ENCODE data around the gene USH2A. TPM values are rescaled to one million over a fixed set of nuclear protein-coding genes. Genes with fewer than 3 reads are reported as not detected.

The USH2A gene, protein sequence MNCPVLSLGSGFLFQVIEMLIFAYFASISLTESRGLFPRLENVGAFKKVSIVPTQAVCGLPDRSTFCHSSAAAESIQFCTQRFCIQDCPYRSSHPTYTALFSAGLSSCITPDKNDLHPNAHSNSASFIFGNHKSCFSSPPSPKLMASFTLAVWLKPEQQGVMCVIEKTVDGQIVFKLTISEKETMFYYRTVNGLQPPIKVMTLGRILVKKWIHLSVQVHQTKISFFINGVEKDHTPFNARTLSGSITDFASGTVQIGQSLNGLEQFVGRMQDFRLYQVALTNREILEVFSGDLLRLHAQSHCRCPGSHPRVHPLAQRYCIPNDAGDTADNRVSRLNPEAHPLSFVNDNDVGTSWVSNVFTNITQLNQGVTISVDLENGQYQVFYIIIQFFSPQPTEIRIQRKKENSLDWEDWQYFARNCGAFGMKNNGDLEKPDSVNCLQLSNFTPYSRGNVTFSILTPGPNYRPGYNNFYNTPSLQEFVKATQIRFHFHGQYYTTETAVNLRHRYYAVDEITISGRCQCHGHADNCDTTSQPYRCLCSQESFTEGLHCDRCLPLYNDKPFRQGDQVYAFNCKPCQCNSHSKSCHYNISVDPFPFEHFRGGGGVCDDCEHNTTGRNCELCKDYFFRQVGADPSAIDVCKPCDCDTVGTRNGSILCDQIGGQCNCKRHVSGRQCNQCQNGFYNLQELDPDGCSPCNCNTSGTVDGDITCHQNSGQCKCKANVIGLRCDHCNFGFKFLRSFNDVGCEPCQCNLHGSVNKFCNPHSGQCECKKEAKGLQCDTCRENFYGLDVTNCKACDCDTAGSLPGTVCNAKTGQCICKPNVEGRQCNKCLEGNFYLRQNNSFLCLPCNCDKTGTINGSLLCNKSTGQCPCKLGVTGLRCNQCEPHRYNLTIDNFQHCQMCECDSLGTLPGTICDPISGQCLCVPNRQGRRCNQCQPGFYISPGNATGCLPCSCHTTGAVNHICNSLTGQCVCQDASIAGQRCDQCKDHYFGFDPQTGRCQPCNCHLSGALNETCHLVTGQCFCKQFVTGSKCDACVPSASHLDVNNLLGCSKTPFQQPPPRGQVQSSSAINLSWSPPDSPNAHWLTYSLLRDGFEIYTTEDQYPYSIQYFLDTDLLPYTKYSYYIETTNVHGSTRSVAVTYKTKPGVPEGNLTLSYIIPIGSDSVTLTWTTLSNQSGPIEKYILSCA (N-terminal part only)
- not detected for total RNA-seq

DNA sequence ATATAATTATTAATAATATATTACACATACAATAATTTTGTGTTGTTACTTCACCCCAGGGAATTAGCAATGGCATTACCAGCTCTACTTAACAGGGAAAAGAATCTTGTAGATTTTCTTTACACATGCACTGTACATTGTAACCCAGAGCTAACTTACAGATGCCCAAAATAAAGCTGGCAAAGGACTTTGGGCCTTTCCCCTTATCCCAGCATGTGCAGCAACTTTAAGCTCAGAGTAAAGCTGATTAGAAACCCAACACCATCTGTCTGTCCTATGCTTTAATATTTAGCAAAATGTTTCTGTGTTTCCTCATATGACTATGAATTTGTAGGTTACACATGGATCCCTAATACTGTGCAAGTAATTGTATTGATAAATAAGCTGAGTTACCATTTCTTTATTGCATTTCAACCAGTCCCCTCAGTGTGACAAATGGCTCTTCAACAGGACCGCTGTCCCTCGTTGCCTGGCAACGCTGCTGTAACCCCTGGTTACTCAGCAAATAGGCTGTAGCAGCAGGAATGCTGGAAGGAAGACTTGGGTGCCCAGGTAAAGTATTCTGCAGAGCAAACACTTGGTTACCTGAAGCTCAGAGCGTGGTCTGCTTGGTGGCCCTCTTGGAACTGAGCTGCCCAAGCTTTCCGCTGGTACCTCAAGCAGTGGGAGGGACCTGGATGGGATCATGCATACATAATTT lies at the start of gene USH2A:
Gene USH2A (minus strand): TSS at position 628 of the 700 bp plus-strand sequence. CDS start 1,112 bp downstream, outside the sequence.
- Histone ChIP-seq H3K27me3 (no peaks in the 10 kb centered on the region), H3K4me3 (no peak within 1 kb of the TSS), H3K4me1 (no peaks in the 10 kb centered on the region), H3K27ac (no peak within 1 kb of the TSS), H3K36me3 (no peaks in the 10 kb centered on the region), H3K9me3 (no peaks in the 10 kb centered on the region)
- no peak for DNase-seq (ENCODE audit: low spot score in 2 of 2)
- intact Hi-C loops (cut with DNase I), result no loop called here
- TF ChIP-seq, protein P1, sequence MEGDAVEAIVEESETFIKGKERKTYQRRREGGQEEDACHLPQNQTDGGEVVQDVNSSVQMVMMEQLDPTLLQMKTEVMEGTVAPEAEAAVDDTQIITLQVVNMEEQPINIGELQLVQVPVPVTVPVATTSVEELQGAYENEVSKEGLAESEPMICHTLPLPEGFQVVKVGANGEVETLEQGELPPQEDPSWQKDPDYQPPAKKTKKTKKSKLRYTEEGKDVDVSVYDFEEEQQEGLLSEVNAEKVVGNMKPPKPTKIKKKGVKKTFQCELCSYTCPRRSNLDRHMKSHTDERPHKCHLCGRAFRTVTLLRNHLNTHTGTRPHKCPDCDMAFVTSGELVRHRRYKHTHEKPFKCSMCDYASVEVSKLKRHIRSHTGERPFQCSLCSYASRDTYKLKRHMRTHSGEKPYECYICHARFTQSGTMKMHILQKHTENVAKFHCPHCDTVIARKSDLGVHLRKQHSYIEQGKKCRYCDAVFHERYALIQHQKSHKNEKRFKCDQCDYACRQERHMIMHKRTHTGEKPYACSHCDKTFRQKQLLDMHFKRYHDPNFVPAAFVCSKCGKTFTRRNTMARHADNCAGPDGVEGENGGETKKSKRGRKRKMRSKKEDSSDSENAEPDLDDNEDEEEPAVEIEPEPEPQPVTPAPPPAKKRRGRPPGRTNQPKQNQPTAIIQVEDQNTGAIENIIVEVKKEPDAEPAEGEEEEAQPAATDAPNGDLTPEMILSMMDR (IDR thresholded peaks at IDR 0.05), result no peak

DNA sequence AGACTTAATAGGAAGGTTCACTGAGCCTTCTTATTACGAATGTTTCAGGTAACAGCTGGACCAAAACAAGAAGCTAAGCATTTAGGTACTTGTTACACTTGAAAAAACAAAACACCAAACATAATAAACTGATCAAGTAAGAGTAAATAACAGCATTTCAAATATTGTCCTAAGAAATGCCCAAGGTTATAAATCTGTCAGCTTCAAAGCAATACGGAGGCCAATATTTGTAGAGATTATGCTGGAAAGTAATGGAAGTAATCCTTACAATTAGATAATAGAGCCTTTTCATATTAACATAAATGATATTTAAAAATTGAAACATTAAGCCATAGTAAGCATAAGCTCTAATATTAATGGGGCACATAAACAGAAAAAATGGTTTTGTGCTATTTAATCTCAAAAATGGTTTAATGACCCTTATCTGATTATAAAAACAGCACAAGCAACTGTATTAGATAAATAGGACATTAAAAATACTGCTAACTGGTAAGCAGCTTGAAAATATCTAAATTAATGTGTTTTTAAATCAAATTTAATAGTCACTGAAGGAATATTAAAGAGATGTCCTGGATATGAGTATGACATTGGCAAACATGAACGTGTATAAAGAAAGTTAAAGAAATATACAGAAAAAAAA lies 43.0 kb upstream of the USH2A start:
- H3K27ac ChIP-seq, result no peak overlapping the region
- no peaks in the 10 kb centered on the region for H3K9me3 ChIP-seq
- no peak for DNase-seq (ENCODE audit: low spot score in 2 of 2)
- no peak overlapping the region for H3K4me3 ChIP-seq
- intact Hi-C loops (cut with DNase I), result no loop called here
- no peaks in the 10 kb centered on the region for H3K27me3 ChIP-seq
- no peaks in the 10 kb centered on the region for H3K36me3 ChIP-seq
- TF ChIP-seq, protein P1 (IDR thresholded peaks at IDR 0.05), result no peak
- no peaks in the 10 kb centered on the region for H3K4me1 ChIP-seq

DNA sequence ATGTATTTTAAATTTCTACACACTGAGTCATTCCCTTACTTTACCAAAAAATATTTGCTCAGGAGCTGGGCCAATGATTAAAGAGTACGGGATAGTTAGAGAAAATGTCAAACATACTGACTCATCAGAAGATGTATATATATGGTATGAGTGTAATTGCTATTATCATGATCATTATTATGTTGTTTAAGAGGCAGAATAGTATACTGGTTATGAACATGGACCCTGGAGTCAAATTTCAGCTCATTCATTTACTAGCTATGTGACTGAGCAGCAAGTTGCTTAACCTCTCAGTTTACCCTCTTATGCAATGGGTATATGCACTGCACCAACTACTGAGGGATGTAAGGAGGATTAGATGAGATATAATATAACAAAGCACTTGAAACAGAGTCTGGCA lies 41.2 kb upstream of the USH2A start:
- Histone ChIP-seq H3K27me3 (no peaks in the 10 kb centered on the region), H3K27ac (no peak overlapping the region), H3K36me3 (no peaks in the 10 kb centered on the region), H3K9me3 (no peaks in the 10 kb centered on the region), H3K4me3 (no peak overlapping the region), H3K4me1 (no peaks in the 10 kb centered on the region)
- intact Hi-C loops (cut with DNase I), result no loop called here
- TF ChIP-seq, protein P1 (IDR thresholded peaks at IDR 0.05), result no peak
- DNase-seq (ENCODE audit: low spot score in 2 of 2), result no peak

DNA sequence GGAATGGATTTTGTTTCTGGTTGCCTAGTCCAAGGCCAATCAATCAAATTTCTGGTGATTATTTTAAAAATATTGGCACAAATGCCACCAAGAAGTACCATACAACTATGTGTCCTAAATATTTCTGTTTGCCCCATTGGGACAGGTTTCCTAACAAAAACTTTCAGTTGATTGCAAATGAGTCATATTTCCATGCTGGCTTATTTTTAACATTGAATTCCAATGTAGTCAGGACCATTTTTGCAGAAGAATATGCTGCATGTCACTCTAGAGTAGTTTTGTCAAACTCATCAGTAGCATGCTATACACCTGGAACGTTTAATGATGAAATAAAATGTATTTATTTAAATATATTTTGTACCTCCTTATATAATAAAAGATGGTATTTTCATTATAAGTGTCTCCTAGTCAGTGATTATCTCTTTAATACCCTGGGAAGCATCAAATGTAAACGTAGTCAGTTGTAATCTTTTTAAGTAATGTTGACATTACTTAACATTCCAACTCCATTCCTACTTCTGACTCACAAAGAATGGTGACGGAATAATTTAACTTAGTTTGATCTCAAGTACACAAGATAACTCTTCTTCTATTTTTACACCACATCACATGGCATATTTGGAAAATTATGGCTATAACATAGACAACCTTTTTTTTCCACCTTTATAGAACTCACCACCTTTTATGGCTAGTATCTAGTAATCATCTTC lies 39.0 kb upstream of the USH2A start:
- no peaks in the 10 kb centered on the region for H3K9me3 ChIP-seq
- no peak for DNase-seq (ENCODE audit: low spot score in 2 of 2)

More for the DNA sequence above, 39.0 kb upstream of the USH2A start:
- Histone ChIP-seq H3K27me3 (no peaks in the 10 kb centered on the region), H3K4me1 (no peaks in the 10 kb centered on the region), H3K36me3 (no peaks in the 10 kb centered on the region), H3K4me3 (no peak overlapping the region), H3K27ac (no peak overlapping the region)
- TF ChIP-seq, protein P1 (IDR thresholded peaks at IDR 0.05), result no peak
- intact Hi-C loops (cut with DNase I), result no loop called here

Data from ascending aorta (tissue), 2 donors.